T follicular helper cell (primary cell): ENCODE measurements around the gene TMTC2.

Experiments
- DNase-seq: peaks from one replicate; pipeline ENCODE4 v3.0.0-alpha.2; 2020; ENCODE audit warnings: low read depth

Gene TMTC2

GRCh38 chr12:83015390-83016217 lies 328.9 kb downstream of the TMTC2 start:
- no peak for DNase-seq

GRCh38 chr12:83016218-83016835 lies 329.6 kb downstream of the TMTC2 start:
- DNase-seq = no peak

DNA sequence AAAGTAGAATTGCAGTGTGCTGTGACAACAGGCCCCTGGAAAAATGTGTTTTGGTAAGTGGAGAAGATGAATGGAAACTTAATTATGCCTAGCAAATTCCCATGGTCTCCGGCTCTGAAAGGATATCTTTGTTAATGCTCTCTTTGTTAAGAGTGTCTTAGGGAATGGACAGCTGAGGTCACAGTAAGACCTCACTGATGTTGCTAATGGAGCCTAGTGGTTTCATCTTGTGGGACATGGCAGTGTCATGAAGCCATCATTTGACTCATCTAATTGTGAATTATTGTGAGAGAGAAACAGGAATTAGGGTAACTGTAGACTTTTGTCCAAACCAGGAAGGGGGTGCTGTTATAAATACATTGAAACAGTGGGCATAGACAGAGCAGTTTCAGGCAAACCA lies 330.3 kb downstream of the TMTC2 start:
- no peak for DNase-seq

GRCh38 chr12:83018088-83018487 lies 331.4 kb downstream of the TMTC2 start:
- DNase-seq = no peak

- no peak for DNase-seq
Measured at GRCh38 chr12:83027021-83027723, 340.5 kb downstream of the TMTC2 start.

- DNase-seq = no peak
Measured at GRCh38 chr12:83031196-83031595, 344.5 kb downstream of the TMTC2 start.

GRCh38 chr12:83036847-83037246 lies 350.1 kb downstream of the TMTC2 start:
- no peak for DNase-seq

DNA sequence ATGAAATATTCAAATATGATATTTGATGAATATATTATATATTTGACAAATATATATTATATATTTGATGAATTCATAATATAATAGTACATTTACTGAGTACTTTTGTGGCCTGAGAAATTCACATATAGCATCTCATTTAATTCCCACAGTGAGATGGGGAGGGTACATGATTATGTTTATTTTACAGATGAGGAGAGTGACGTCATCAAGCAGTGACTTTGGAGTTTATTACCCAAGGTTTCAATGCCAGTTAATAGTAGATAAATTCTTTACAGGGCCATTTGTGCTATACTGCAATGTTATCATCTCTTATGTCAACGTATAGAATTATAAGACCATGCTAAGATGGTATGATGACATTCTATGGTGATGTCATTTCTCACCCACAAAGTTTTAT lies 352.7 kb downstream of the TMTC2 start:
- no peak for DNase-seq

DNA sequence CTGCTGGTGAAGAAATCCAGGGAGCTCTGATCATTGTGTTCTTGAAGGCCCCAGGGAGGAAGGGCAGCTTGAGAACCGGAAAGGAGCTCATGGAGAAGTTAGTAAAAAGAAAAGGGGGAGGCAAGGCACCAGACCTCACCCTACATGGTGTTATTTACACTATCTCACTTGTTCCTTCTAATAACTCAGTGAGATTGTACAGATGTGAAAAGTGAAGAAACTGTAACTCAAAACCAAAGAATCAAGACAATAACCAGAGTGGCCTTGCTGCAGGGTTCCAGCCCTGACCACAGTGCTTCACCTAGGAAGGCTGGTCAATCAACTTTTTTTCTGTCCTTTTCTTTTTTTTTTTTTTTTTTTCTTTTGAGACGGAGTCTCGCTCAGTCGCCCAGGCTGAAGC lies 353.6 kb downstream of the TMTC2 start:
- no peak for DNase-seq

DNA sequence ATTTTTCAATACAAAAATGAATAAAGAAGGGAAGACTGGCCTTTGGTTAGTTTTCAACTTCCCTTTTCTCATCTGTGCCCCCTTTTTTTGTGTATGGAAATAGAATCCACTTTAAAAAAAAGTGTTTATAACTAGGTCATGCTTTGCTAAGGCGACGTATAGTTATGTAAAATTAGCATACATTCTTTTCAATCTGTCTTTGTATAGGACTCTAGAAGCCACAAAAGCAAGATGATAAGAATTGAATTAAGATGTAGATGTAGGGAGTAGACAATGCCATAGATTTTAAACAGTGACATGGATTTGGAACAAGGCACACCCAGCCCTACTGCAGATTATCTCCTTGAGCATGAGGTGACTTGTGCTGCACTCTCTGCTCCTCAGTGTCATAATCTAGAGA lies 354.3 kb downstream of the TMTC2 start:
- DNase-seq = no peak

DNA sequence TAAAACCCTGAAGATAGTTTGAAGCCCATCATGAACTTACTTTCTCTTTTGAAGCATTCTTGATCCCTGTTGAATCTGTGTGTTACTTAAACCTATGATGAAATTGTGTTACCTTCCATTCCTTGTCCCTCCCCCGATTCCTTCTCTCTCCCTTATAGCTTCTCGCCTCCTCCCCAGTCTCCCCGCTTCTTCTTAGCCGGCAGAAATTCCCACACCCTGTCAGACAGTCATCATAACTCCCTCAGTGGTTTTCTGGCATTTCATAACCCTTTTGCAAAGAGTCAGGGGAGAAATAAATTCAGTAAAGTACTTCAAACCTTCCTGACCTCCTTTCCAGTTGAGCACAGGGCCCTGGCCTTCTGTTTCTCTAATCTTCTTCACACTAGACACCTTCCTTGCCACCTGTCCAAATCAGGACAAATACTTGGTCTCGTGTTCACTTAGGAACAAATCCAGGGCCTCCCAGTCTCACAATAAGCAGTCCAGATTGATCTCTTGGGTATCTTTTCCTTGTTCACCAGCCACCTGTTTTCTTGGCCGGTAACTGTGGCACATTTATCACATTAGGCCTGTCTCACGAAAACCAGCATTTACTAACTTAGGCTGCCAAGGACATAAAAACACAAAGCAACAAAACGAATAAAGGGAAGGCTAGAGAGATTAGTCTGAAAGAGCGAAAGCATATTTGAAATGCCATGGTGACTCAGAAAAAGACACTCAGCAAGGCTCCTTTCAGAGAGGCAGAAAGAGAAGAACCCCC lies 355.9 kb downstream of the TMTC2 start:
- DNase-seq = no peak

GRCh38 chr12:83044736-83045135 lies 358.0 kb downstream of the TMTC2 start:
- no peak for DNase-seq

GRCh38 chr12:83046019-83046418 lies 359.3 kb downstream of the TMTC2 start:
- no peak for DNase-seq

- DNase-seq = no peak
Measured at GRCh38 chr12:83049306-83049705, 362.6 kb downstream of the TMTC2 start.

- DNase-seq = no peak
Measured at GRCh38 chr12:83052890-83053541, 366.3 kb downstream of the TMTC2 start.

DNA sequence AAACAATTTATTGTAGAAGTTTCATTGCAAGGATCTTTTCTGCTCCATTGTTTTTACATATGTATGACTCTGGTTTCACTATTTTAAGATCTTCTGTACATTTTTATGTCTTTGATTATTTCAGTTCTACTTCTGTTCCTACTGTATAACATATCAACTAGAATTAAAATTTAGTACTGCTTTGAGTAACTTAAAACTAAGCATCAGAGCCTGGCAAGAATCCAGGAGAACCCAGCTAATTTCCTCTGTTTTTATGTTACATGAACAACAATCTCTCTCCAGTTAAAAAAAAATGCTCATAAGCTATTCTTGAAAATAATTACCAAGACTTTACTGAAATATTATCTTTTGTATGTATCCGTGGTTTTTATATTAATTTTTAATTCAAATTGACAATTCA lies 370.7 kb downstream of the TMTC2 start:
- DNase-seq = no peak

- no peak for DNase-seq
Measured at GRCh38 chr12:83059107-83059506, 372.4 kb downstream of the TMTC2 start.

DNA sequence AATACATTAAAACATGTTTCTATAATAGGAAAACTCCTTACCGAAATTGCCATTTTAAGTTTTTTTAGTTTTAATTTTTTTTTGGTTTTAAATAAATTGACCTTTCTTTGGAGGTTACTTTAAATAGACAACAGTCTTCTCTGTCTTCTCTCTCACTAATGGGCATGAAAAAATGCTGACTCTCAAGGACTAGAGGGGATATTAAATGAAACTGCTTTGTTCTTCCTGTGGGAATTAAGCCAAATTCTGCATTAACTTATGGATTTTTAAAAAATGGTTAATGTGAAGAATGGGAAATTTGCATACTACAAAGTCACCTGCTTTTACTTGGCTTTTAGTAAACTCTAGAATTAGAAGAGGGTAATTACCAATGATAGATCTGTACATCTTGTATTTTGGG lies 378.9 kb downstream of the TMTC2 start:
- no peak for DNase-seq

- no peak for DNase-seq
Measured at GRCh38 chr12:83067981-83068380, 381.3 kb downstream of the TMTC2 start.

DNA sequence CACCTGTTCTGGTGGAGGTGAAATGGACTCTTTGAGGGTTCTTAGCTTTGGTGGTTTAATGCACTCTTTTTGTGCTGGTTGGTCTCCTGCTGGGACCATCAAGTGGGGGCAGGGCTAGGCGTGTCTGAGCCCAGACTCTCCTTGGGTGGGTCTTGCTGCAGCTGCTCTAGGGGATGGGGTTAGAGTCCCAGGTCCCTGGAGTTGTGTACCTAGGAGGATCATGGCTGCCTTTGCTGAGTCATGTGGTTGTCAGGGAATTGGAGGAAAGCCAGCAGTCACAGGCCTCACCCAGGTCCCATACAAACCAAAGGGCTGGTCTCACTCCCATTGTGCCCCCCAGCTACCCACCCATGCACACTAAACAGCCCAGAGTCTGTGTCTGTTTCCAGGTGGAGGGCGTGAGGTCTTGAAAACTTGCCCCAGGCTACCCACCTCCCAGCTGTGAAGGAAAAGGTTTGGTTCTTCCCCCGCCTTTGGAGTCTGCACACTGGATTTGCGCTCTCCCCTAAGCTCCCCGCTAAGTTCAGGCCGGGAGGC lies 387.7 kb downstream of the TMTC2 start:
- DNase-seq = no peak

- DNase-seq = no peak
Measured at GRCh38 chr12:83075471-83075870, 388.8 kb downstream of the TMTC2 start.

GRCh38 chr12:83077041-83077440 lies 390.3 kb downstream of the TMTC2 start:
- no peak for DNase-seq
